Mammary epithelial cell (primary cell): Measurements from ENCODE around the gene CCDC73.

ENCODE experiments used
- CTCF ChIP-seq, 2 donors: IDR thresholded peaks in 1 of 2; conservative IDR thresholded peaks in 1 of 2; 2 replicates each; pipeline ENCODE4 v1.5.1; 2011 to 2012; ENCODE audit warnings: inconsistent platforms in 2 of 2, low read length in 2 of 2, mild to moderate bottlenecking in 2 of 2, control low read depth in 1 of 2, low read depth in 1 of 2; ENCODE audit not compliant: insufficient read depth in 1 of 2; ENCODE audit errors: extremely low read depth in 1 of 2
- EZH2 ChIP-seq: IDR thresholded peaks from 2 replicates; pipeline ENCODE4 v1.6.1; 2012; ENCODE audit warnings: low read length, inconsistent platforms, borderline replicate concordance

DNA sequence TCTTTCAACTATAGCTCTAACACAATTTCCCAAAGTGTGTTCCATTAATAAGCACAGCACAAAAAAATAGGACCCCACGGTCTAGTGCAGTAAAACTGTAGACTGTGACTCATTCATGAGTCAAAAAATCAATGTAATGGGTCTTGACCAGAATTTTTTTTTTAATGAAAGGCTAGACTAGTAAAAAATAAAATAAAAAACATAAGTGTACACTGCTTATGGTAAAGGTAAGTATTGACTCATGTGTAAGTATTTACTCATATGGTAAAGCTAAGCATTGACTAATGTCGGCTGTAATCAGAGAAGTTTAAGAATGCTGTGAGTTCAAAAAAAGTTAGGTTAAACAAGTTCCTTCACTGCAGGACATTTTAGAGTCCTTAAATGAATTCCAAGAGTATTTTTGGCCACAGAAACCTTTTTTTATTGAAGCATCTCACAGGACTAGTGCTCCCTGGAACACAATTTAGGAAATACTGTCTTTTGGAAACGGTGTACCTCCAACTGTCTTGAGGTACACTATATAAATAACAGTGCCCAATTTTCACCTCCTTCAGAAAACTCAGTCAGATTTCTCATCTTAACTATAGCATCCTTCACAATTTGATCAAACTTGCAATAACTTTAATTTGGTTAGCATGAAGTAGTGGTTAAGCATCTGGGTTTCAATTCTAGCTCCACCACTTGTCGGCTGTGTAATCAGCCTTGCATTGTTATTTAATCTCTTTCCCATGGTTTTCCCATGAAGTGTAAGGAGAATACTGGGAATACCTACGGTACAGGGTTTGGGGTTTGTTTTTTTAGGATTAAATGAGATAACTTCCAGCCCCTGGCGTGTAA lies 2.1 kb downstream of the CCDC73 start:
- TF ChIP-seq CTCF (conservative IDR thresholded peaks at IDR 0.05 in 1 of 2, IDR thresholded peaks at IDR 0.05 in 1 of 2; ENCODE audit: extremely low read depth in 1 of 2, insufficient read depth in 1 of 2, low read depth in 1 of 2, low read length in 2 of 2) (no peak), EZH2 (no peak)
